Measurements from ENCODE around the gene DENND1A. TPM values are rescaled to one million over a fixed set of nuclear protein-coding genes. Genes with fewer than 3 reads are reported as not detected.

The DENND1A gene
- total and polyA plus RNA-seq, 7 donors = 12.8 to 33.2 (median 19.2) TPM

GRCh38 chr9:123438321-123438720 lies 491.6 kb downstream of the DENND1A start:
- no peaks in the 10 kb centered on the region for H3K4me1 ChIP-seq
- intact Hi-C loops (cut with DNase I) = no loop called here
- no peak overlapping the region for H3K4me3 ChIP-seq
- peaks cover 0 to 53% (median 3%) of the 10 kb centered on the region in 4 donors for H3K36me3 ChIP-seq
- no peaks in the 10 kb centered on the region for H3K27me3 ChIP-seq
- DNase-seq = no peak
- 84 to 86% methylated on average over 8 of the region's 8 CpGs for WGBS, 2 donors
- TF ChIP-seq EP300 (IDR thresholded peaks at IDR 0.05) (no peak), POLR2A (IDR thresholded peaks at IDR 0.05) (no peak), POLR2AphosphoS5 (IDR thresholded peaks at IDR 0.05) (no peak), CTCF (IDR thresholded peaks at IDR 0.05) (no peak)
- H3K9me3 ChIP-seq = no peaks in the 10 kb centered on the region
- H3K27ac ChIP-seq = no peak overlapping the region

- WGBS, 2 donors = 96 to 97% methylated on average over 8 of the region's 8 CpGs
- intact Hi-C loops (cut with DNase I) = no loop called here
- H3K9me3 ChIP-seq = no peaks in the 10 kb centered on the region
- H3K4me1 ChIP-seq = no peaks in the 10 kb centered on the region
- peaks cover 0 to 59% (median 3%) of the 10 kb centered on the region in 4 donors for H3K36me3 ChIP-seq
- no peaks in the 10 kb centered on the region for H3K27me3 ChIP-seq
- H3K27ac ChIP-seq = no peak overlapping the region
- no peak for TF ChIP-seq POLR2A (IDR thresholded peaks at IDR 0.05)
- no peak for TF ChIP-seq POLR2AphosphoS5 (IDR thresholded peaks at IDR 0.05)
- no peak overlapping the region for H3K4me3 ChIP-seq
- DNase-seq = no peak
These were observed 492.7 kb downstream of the DENND1A start for GRCh38 chr9:123437201-123437600.

GRCh38 chr9:123435471-123435870 lies 494.5 kb downstream of the DENND1A start:
- TF ChIP-seq EP300 (IDR thresholded peaks at IDR 0.05) = no peak
- TF ChIP-seq CTCF (IDR thresholded peaks at IDR 0.05) = no peak
- no peak for TF ChIP-seq POLR2AphosphoS5 (IDR thresholded peaks at IDR 0.05)
- no peak for TF ChIP-seq POLR2A (IDR thresholded peaks at IDR 0.05)
- 95% methylated on average over 2 of the region's 2 CpGs for WGBS, 2 donors
- DNase-seq = no peak
- H3K36me3 ChIP-seq = peaks cover 0 to 66% (median 3%) of the 10 kb centered on the region in 4 donors
- H3K9me3 ChIP-seq = no peaks in the 10 kb centered on the region
- H3K4me1 ChIP-seq = no peaks in the 10 kb centered on the region
- no peak overlapping the region for H3K27ac ChIP-seq
- intact Hi-C loops (cut with DNase I) = no loop called here
- H3K4me3 ChIP-seq = no peak overlapping the region
- no peaks in the 10 kb centered on the region for H3K27me3 ChIP-seq

GRCh38 chr9:123434619-123435240 lies 495.2 kb downstream of the DENND1A start:
- no peak overlapping the region for H3K4me3 ChIP-seq
- no peak overlapping the region for H3K27ac ChIP-seq
- 94 to 95% methylated on average over 9 of the region's 9 CpGs for WGBS, 2 donors
- no peak for TF ChIP-seq POLR2A (IDR thresholded peaks at IDR 0.05)
- TF ChIP-seq CTCF (IDR thresholded peaks at IDR 0.05) = no peak
- TF ChIP-seq POLR2AphosphoS5 (IDR thresholded peaks at IDR 0.05) = no peak
- no peak for TF ChIP-seq EP300 (IDR thresholded peaks at IDR 0.05)
- no peaks in the 10 kb centered on the region for H3K27me3 ChIP-seq
- H3K4me1 ChIP-seq = no peaks in the 10 kb centered on the region
- intact Hi-C loops (cut with DNase I) = no loop called here
- H3K9me3 ChIP-seq = no peaks in the 10 kb centered on the region
- H3K36me3 ChIP-seq = peaks cover 0 to 64% (median 3%) of the 10 kb centered on the region in 4 donors
- DNase-seq = peak; percentile 29

GRCh38 chr9:123432331-123433236 lies 497.3 kb downstream of the DENND1A start:
- WGBS, 2 donors = 97% methylated on average over 22 of the region's 22 CpGs
- Histone ChIP-seq H3K27me3 (no peaks in the 10 kb centered on the region), H3K4me1 (no peaks in the 10 kb centered on the region), H3K36me3 (peaks cover 0 to 43% (median 3%) of the 10 kb centered on the region in 4 donors), H3K27ac (no peak overlapping the region), H3K9me3 (no peaks in the 10 kb centered on the region), H3K4me3 (no peak overlapping the region)
- TF ChIP-seq CTCF (IDR thresholded peaks at IDR 0.05) (no peak), EP300 (IDR thresholded peaks at IDR 0.05) (no peak), POLR2AphosphoS5 (IDR thresholded peaks at IDR 0.05) (no peak)
- intact Hi-C loops (cut with DNase I) = no loop called here
- DNase-seq = no peak
